Thyroid gland (tissue), 4 donors: ENCODE data around the gene NSMCE1.

Experiments used
- CTCF ChIP-seq, 6 experiments: fragments of 200-600 bp in 3 of 6; fragments of 450-650 bp in 3 of 6; sonication (generic) in 3 of 6; IDR thresholded peaks; one replicate each; pipeline ENCODE4 v1.5.1; 2016 to 2019; ENCODE audit warnings: antibody characterized with exemption in 6 of 6, mild to moderate bottlenecking in 2 of 6, inconsistent platforms in 1 of 6, moderate library complexity in 1 of 6
- POLR2A ChIP-seq, 2 donors: fragments of 450-650 bp; IDR thresholded peaks; one replicate each; pipeline ENCODE4 v1.6.1; 2017; ENCODE audit warnings: antibody characterized with exemption in 2 of 2, mild to moderate bottlenecking in 2 of 2, moderate library complexity in 1 of 2

GRCh38 chr16:27222249-27223225, 46.0 kb downstream of the NSMCE1 start:
- TF ChIP-seq CTCF (IDR thresholded peaks at IDR 0.05) (no peak), POLR2A (IDR thresholded peaks at IDR 0.05) (no peak)
